B cell (primary cell): Measurements from ENCODE around the gene COG3. TPM values are rescaled to one million over a fixed set of nuclear protein-coding genes. Genes with fewer than 3 reads are reported as not detected.

Experiments used
- ATAC-seq: fragments of 200-7000 bp; cut with Tn5 transposase; one replicate; pipeline ENCODE4 v1.10.0; 2021; ENCODE audit warnings: low read depth, mild to moderate bottlenecking, moderate number of reproducible peaks, moderate library complexity
- CTCF ChIA-PET: fragments of 350-600 bp; sonication (Branson Sonifier 250); formaldehyde crosslinking; loops from one replicate; lab custom pipeline; 2021; ENCODE audit warnings: antibody characterized with exemption, inconsistent platforms; lab: Charles Lee
- POLR2A ChIA-PET: fragments of 350-600 bp; sonication (Branson Sonifier 250); formaldehyde crosslinking; loops from one replicate; lab custom pipeline; 2021; ENCODE audit warnings: antibody characterized with exemption; lab: Charles Lee
- DNase-seq: peaks from one replicate; pipeline ENCODE4 v3.0.0; 2013
- H2AFZ ChIP-seq: 2 replicates; pipeline ENCODE4 v1.6.1; 2012; ENCODE audit warnings: mild to moderate bottlenecking, low read depth, low read length; ENCODE audit not compliant: insufficient read depth, poor library complexity, severe bottlenecking
- H3K27ac ChIP-seq, 2 donors: 1 replicate in 1 of 2; 2 replicates in 1 of 2; pipeline ENCODE4 v1.5.1; 2012 to 2013; ENCODE audit warnings: low read length in 2 of 2, mild to moderate bottlenecking in 2 of 2, moderate library complexity in 1 of 2
- H3K27me3 ChIP-seq, 4 experiments: fragments of 200-600 bp in 1 of 4; sonication (generic) in 1 of 4; replicated peaks in 1 of 4; 1 replicate in 2 of 4; 2 replicates in 2 of 4; pipeline versions ENCODE4 v1.6.1 to v1.7.0; 2013 to 2016; ENCODE audit warnings: low read length in 3 of 4, mild to moderate bottlenecking in 2 of 4, mixed read lengths in 1 of 4, moderate library complexity in 1 of 4; ENCODE audit not compliant: insufficient read depth in 4 of 4, control insufficient read depth in 3 of 4; ENCODE audit errors: control extremely low read depth in 1 of 4
- H3K36me3 ChIP-seq, 2 experiments: replicated peaks in 1 of 2; 1 replicate in 1 of 2; 2 replicates in 1 of 2; pipeline versions ENCODE4 v1.6.1 to v1.7.1; 2013; ENCODE audit warnings: low read length in 1 of 2; ENCODE audit not compliant: insufficient read depth in 2 of 2, control insufficient read depth in 1 of 2; ENCODE audit errors: control extremely low read depth in 1 of 2, extremely low read depth in 1 of 2
- H3K4me1 ChIP-seq, 2 donors: fragments of 200-600 bp in 1 of 2; sonication (generic) in 1 of 2; 1 replicate in 1 of 2; 2 replicates in 1 of 2; pipeline versions ENCODE4 v1.5.1 to v1.6.1; 2013 to 2017; ENCODE audit warnings: low read length in 2 of 2; ENCODE audit not compliant: control insufficient read depth in 2 of 2, insufficient read depth in 2 of 2
- H3K4me2 ChIP-seq: replicated peaks from 2 replicates; pipeline ENCODE3; 2012; ENCODE audit warnings: mild to moderate bottlenecking, low read depth, low read length; ENCODE audit not compliant: poor library complexity, severe bottlenecking
- H3K4me3 ChIP-seq, 5 experiments: fragments of 200-600 bp in 1 of 5; sonication (generic) in 1 of 5; 1 replicate in 3 of 5; 2 replicates in 2 of 5; pipeline versions ENCODE4 v1.5.1 to v1.7.0; 2011 to 2016; ENCODE audit warnings: low read length in 4 of 5, mild to moderate bottlenecking in 4 of 5, low read depth in 2 of 5, control low read depth in 1 of 5, moderate library complexity in 1 of 5; ENCODE audit not compliant: insufficient read depth in 1 of 5; ENCODE audit errors: control extremely low read depth in 1 of 5, extremely low read depth in 1 of 5
- H3K79me2 ChIP-seq: fragments of 200-600 bp; sonication (generic); one replicate; pipeline ENCODE4 v1.6.0; 2016; ENCODE audit warnings: low read length; ENCODE audit not compliant: control insufficient read depth, insufficient read depth
- H3K9ac ChIP-seq: fragments of 200-600 bp; sonication (generic); 2 replicates; pipeline ENCODE4 v1.6.1; 2017; ENCODE audit warnings: mild to moderate bottlenecking, low read length, moderate library complexity
- H3K9me3 ChIP-seq, 3 donors: one replicate each; pipeline versions ENCODE4 v1.6.1 to v1.7.1; 2013; ENCODE audit warnings: low read length in 2 of 3; ENCODE audit not compliant: control insufficient read depth in 2 of 3, insufficient read depth in 1 of 3; ENCODE audit errors: control extremely low read depth in 1 of 3
- H4K20me1 ChIP-seq: 2 replicates; pipeline ENCODE4 v1.6.0; 2012; ENCODE audit warnings: mild to moderate bottlenecking, low read length; ENCODE audit not compliant: insufficient read depth, control insufficient read depth, poor library complexity, severe bottlenecking
- H3K27ac Mint-ChIP-seq: one replicate; pipeline ENCODE4 v1.8.0; 2021; ENCODE audit warnings: mixed read lengths
- H3K27me3 Mint-ChIP-seq: one replicate; pipeline ENCODE4 v1.8.0; 2021; ENCODE audit warnings: mixed read lengths
- H3K4me1 Mint-ChIP-seq: one replicate; pipeline ENCODE4 v1.8.0; 2021; ENCODE audit warnings: mixed read lengths
- H3K4me3 Mint-ChIP-seq: one replicate; pipeline ENCODE4 v1.8.0; 2021; ENCODE audit warnings: mixed read lengths
- H3K9me3 Mint-ChIP-seq: one replicate; pipeline ENCODE4 v1.8.0; 2022; ENCODE audit warnings: mixed read lengths; ENCODE audit not compliant: insufficient read depth
- EZH2 ChIP-seq: IDR thresholded peaks from 2 replicates; pipeline ENCODE4 v1.6.1; 2012; ENCODE audit warnings: borderline replicate concordance, low read depth, mild to moderate bottlenecking, moderate library complexity, low read length; ENCODE audit not compliant: insufficient read depth, poor library complexity, severe bottlenecking
- WGBS: methylation state at CpG from one replicate; pipeline ENCODE4 v1.1.5; 2013; ENCODE audit warnings: missing lambda C conversion rate; ENCODE audit not compliant: insufficient coverage; 5-methylcytosine and 5-hydroxymethylcytosine counted together
- intact Hi-C: fragments of 100-400 bp; cut with micrococcal nuclease; formaldehyde crosslinking; loops from one replicate; pipeline ENCODE4 v1.10.0; 2022
- polyA plus RNA-seq: library from polyadenylated mRNA; depleted of rRNA; stranded (reverse); fragments of >200 nt; gene quantifications from 2 replicates; pipeline ENCODE4 v1.2.3, GENCODE V29; 2012
- total RNA-seq, 2 donors: library from RNA; stranded (reverse); fragments of 120-200 nt in 1 of 2; gene quantifications; 1 replicate in 1 of 2; 2 replicates in 1 of 2; pipeline versions ENCODE4 v1.2.3 to v1.2.4, GENCODE V29; 2013 to 2022
- TF ChIP-seq, protein P1 (sequence below): fragments of 200-600 bp; IDR thresholded peaks from one replicate; pipeline ENCODE4 v1.8.0; 2022; ENCODE audit warnings: antibody characterized with exemption, mild to moderate bottlenecking

The COG3 gene
- total and polyA plus RNA-seq, 2 donors (not counting 1 experiment from before 2014, with no cell fraction given) = 29.5 to 37.3 TPM

DNA sequence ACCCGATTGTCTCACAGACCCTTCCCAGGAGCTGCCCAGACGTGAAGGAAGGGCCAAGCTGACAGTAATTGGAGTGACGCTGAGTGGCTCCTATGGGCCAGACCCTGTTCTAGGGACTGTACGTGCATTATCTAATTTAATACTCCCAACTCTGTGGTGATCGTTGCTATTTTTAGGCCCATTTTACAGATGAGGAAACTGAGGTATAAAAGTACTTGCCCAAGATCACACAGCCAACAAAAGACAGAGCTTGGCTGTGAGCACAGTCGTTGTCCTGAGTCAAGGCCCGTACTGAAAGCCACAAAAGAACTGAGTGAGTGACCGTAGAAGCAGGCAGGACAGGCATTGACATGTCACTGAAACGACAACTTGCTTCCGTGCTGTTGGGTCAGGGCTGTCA, 76.1 kb downstream of the COG3 start:
- ChIA-PET CTCF (no interaction called here), POLR2A (no interaction called here)
- Mint-ChIP-seq H3K4me1 (no peaks in the 10 kb centered on the region), H3K27me3 (no peaks in the 10 kb centered on the region), H3K4me3 (no peak overlapping the region), H3K9me3 (no peaks in the 10 kb centered on the region), H3K27ac (no peak overlapping the region)
- WGBS = 94% methylated on average over 8 of the region's 10 CpGs
- H3K27ac ChIP-seq = no peak overlapping the region
- no peak for ATAC-seq
- peaks cover 0 to 3% of the 10 kb centered on the region in 2 experiments for H3K36me3 ChIP-seq
- intact Hi-C loops = no loop called here
- no peak overlapping the region for H3K4me3 ChIP-seq
- no peak for DNase-seq
- H3K9me3 ChIP-seq = no peaks in the 10 kb centered on the region
- H4K20me1 ChIP-seq = no peaks in the 10 kb centered on the region
- no peak overlapping the region for H3K9ac ChIP-seq
- H3K4me2 ChIP-seq = no peak overlapping the region
- H3K27me3 ChIP-seq = no peaks in the 10 kb centered on the region
- no peaks in the 10 kb centered on the region for H3K4me1 ChIP-seq
- no peaks in the 10 kb centered on the region for H3K79me2 ChIP-seq
- H2AFZ ChIP-seq = no peak overlapping the region
- no peak for TF ChIP-seq EZH2
- TF ChIP-seq, protein P1, sequence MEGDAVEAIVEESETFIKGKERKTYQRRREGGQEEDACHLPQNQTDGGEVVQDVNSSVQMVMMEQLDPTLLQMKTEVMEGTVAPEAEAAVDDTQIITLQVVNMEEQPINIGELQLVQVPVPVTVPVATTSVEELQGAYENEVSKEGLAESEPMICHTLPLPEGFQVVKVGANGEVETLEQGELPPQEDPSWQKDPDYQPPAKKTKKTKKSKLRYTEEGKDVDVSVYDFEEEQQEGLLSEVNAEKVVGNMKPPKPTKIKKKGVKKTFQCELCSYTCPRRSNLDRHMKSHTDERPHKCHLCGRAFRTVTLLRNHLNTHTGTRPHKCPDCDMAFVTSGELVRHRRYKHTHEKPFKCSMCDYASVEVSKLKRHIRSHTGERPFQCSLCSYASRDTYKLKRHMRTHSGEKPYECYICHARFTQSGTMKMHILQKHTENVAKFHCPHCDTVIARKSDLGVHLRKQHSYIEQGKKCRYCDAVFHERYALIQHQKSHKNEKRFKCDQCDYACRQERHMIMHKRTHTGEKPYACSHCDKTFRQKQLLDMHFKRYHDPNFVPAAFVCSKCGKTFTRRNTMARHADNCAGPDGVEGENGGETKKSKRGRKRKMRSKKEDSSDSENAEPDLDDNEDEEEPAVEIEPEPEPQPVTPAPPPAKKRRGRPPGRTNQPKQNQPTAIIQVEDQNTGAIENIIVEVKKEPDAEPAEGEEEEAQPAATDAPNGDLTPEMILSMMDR = no peak

DNA sequence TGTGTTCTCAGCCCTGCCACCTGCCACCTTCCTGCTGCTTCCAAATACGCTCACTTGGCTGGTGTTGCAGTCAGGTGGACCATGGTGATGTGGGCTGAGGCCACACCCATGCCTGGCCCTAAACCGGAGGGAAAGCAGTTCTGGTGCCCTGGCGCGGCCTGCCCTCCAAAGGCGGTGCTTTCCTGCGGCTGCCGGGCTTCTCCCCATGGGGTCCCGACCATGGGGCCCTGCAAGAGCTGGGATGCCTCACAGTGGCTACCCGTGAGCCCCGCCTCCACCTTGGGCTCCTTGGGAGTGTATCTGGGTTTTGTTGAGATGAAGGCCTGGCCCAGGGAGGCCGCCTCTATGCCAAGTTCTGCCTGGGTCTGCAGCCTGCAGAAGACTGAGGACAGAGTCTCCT, 77.1 kb downstream of the COG3 start:
- ChIA-PET CTCF (no interaction called here), POLR2A (no interaction called here)
- whole genome bisulfite sequencing = 97% methylated on average over 10 of the region's 11 CpGs
- Histone ChIP-seq H3K9me3 (no peaks in the 10 kb centered on the region), H3K27ac (no peak overlapping the region), H3K4me2 (no peak overlapping the region), H3K4me1 (no peaks in the 10 kb centered on the region), H3K27me3 (no peaks in the 10 kb centered on the region), H4K20me1 (no peaks in the 10 kb centered on the region), H3K4me3 (no peak overlapping the region), H3K9ac (no peak overlapping the region), H2AFZ (no peak overlapping the region), H3K79me2 (no peaks in the 10 kb centered on the region), H3K36me3 (no peaks in the 10 kb centered on the region)
- Mint-ChIP-seq H3K4me1 (no peaks in the 10 kb centered on the region), H3K4me3 (no peak overlapping the region), H3K27me3 (no peaks in the 10 kb centered on the region), H3K27ac (no peak overlapping the region), H3K9me3 (no peaks in the 10 kb centered on the region)
- no peak for DNase-seq
- TF ChIP-seq, protein P1 = no peak
- no peak for TF ChIP-seq EZH2
- no peak for ATAC-seq
- intact Hi-C loops = no loop called here
